Nephron progenitor cell (in vitro differentiated cells): ENCODE results near the gene C3orf22.
"Not testable (repeated sequence)": the region's sequence is repeated elsewhere in the genome, so short reads cannot be mapped to it uniquely, and the experiment has no call there.

Experiments used
- DNase-seq: peaks from one replicate; pipeline ENCODE4 v3.0.0; 2021
- H3K27ac Mint-ChIP-seq: 2 replicates; pipeline ENCODE4 v1.8.0; 2021; ENCODE audit warnings: mild to moderate bottlenecking, moderate library complexity, mixed read lengths
- H3K27me3 Mint-ChIP-seq: 2 replicates; pipeline ENCODE4 v1.8.0; 2021; ENCODE audit warnings: mild to moderate bottlenecking, low read depth, mixed read lengths; ENCODE audit not compliant: poor library complexity
- H3K36me3 Mint-ChIP-seq: 2 replicates; pipeline ENCODE4 v1.8.0; 2021; ENCODE audit warnings: low read depth, mixed read lengths
- H3K4me1 Mint-ChIP-seq: 2 replicates; pipeline ENCODE4 v1.8.0; 2021; ENCODE audit warnings: mixed read lengths
- H3K4me3 Mint-ChIP-seq: 2 replicates; pipeline ENCODE4 v1.8.0; 2021; ENCODE audit warnings: mild to moderate bottlenecking, moderate library complexity, mixed read lengths
- H3K9me3 Mint-ChIP-seq: 2 replicates; pipeline ENCODE4 v1.8.0; 2021; ENCODE audit warnings: mild to moderate bottlenecking, moderate library complexity, mixed read lengths
- TF ChIP-seq, protein P1 (sequence below): fragments of 200-600 bp; sonication (generic); IDR thresholded peaks from 2 replicates; pipeline ENCODE4 v1.5.0; 2021; ENCODE audit warnings: antibody characterized with exemption

C3orf22 gene, protein sequence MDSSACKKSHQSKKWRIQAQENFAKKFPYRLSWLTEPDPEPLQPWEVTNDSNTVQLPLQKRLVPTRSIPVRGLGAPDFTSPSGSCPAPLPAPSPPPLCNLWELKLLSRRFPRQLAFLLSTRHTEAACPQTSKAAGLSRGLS

DNA sequence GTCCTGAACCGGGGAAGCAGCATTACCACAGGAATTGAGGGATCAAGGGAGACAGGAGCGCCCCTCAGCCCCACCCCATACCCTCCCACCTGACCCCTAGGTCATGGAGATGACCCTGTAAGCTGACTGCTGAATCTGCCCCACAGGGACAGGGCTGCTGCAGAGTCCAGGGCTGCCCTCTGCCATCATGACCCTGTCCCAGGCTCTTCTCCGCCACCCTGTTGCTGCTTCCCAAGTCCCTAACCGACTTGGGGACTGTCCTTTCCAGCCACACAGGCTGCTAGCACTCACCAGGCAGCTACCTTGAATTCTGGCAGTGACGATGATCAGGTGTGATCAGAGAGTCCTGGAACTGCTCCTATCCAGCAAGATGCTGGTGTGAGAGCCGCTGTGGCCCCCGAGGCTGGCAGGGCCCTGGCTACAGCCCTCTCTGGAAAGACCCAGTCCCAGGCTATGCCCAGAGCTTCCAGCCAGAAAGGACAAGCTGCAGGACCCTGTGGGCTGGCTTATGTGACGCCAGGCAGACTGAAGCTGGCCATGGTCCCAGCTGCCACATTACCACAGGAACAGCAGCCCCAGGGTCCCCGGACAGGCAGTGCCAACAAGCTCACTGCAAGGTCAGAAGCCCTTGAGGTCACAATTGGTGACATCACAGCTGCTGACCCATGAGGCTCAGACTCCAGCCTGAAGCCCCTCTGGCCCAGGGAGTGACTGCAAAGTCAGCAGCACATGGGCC is at the start of gene C3orf22:
Gene C3orf22 (minus strand): TSS at position 597 of the 736 bp plus-strand sequence. CDS start 5,542 bp downstream, outside the sequence.
- Mint-ChIP-seq H3K36me3 (no peaks in the 10 kb centered on the region), H3K27me3 (peaks cover 11% of the 10 kb centered on the region), H3K4me1 (no peaks in the 10 kb centered on the region), H3K4me3 (no peak within 1 kb of the TSS), H3K9me3 (peaks cover 20% of the 10 kb centered on the region), H3K27ac (no peak within 1 kb of the TSS)
- TF ChIP-seq, protein P1, sequence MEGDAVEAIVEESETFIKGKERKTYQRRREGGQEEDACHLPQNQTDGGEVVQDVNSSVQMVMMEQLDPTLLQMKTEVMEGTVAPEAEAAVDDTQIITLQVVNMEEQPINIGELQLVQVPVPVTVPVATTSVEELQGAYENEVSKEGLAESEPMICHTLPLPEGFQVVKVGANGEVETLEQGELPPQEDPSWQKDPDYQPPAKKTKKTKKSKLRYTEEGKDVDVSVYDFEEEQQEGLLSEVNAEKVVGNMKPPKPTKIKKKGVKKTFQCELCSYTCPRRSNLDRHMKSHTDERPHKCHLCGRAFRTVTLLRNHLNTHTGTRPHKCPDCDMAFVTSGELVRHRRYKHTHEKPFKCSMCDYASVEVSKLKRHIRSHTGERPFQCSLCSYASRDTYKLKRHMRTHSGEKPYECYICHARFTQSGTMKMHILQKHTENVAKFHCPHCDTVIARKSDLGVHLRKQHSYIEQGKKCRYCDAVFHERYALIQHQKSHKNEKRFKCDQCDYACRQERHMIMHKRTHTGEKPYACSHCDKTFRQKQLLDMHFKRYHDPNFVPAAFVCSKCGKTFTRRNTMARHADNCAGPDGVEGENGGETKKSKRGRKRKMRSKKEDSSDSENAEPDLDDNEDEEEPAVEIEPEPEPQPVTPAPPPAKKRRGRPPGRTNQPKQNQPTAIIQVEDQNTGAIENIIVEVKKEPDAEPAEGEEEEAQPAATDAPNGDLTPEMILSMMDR = no peak
- no peak for DNase-seq

DNA sequence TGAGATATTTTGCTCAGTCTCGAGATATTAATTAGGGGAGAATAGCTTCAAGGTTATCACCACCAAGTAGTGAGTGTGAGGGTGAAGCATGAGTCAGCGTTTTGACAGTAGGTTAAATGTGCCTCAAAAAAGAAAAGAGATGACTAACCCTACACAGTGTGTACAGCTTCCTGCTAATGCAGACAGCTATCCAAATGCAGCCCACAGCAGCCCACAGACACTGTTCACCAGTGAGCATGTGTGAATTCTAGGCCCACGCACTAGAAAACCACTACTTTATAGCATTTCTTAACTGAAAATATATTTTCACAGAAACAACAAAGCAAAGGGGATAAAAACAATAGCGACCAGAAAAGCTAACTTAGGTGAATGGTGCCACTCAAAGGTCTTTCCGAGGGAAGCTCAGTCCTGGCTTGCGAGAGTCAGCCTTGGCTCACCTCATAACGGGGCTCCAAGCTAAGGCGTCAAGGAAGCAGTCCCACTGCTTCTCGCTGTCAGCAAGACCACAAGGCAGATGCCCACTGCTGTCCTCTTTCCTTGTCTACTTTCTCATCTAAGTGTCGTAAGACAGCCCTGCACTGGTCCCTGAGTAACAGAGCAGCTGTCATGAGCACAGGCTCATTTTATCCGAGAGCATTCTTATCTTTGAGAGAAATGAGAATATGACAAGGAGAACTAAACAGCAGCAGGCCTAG is 48.6 kb upstream of the C3orf22 start:
- Mint-ChIP-seq H3K9me3 (no peaks in the 10 kb centered on the region), H3K4me1 (no peaks in the 10 kb centered on the region), H3K36me3 (peaks cover 59% of the 10 kb centered on the region), H3K27ac (no peak overlapping the region), H3K27me3 (no peaks in the 10 kb centered on the region), H3K4me3 (no peak overlapping the region)
- TF ChIP-seq, protein P1 = no peak
- DNase-seq = no peak

DNA sequence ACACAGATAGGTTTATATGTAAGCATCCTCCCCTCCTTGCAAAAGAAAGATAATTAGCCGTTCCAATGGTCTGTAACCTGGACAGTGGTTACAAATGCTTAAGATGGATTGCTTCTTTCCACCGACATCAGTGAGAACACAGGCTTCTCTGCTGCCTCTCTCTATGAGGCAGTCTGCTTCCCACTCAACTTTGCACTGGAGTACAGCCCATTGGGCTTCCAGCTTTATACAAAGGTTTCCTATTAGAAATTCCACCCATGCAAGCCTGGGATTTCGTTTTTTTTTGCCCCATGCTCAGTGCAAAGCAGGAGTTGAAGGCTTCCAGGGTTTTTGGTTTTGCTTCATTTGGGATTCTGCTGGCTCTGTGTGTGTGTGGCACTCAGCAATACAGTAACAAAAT is 47.3 kb upstream of the C3orf22 start:
- H3K27me3 Mint-ChIP-seq = peaks cover 3% of the 10 kb centered on the region
- no peak for DNase-seq
- no peak overlapping the region for H3K4me3 Mint-ChIP-seq
- TF ChIP-seq, protein P1 = no peak
- peaks cover 62% of the 10 kb centered on the region for H3K36me3 Mint-ChIP-seq
- H3K4me1 Mint-ChIP-seq = no peaks in the 10 kb centered on the region
- no peak overlapping the region for H3K27ac Mint-ChIP-seq
- no peaks in the 10 kb centered on the region for H3K9me3 Mint-ChIP-seq

DNA sequence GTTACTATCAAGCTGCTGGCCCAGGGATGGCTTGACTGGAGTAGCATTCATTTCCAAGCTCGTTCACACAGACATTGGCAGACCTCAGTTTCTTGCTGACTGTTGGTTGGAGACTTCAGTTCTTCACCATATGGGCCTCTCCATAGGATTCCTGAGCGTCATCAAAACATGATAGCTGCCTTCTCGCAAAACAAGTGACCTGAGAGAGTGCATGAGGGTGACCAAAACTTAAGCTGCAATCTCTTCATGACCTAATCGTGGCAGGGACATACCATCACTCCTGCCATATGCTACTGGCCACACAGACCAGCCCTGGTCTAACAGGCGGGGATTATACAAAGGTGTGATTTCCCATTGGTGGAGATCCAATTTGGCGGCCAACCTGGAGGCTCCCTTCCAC is 46.0 kb upstream of the C3orf22 start:
- no peak for DNase-seq
- Mint-ChIP-seq H3K36me3 (peaks cover 56% of the 10 kb centered on the region), H3K4me1 (no peaks in the 10 kb centered on the region), H3K4me3 (no peak overlapping the region), H3K9me3 (no peaks in the 10 kb centered on the region), H3K27ac (no peak overlapping the region), H3K27me3 (peaks cover 3% of the 10 kb centered on the region)
- TF ChIP-seq, protein P1 = no peak

DNA sequence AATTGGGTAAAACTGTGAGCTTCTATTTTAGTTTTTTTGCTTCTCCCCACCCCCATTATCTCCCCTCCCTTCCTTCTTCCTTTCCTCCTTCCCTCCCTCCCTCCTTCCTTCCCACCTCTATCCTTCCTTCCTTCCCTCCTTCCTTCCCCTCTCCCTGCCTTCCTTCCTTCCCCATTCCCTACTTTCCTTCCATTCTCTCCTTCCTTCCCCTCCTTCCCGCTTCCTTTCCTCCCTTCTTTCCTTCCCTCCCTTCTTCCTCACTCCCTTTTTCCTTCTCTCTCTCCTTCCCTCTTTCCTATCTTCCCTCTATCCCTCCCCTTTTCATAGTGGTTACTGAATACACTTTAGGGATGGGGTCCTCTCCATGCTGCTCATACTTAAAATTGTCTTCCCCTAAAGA is 40.4 kb upstream of the C3orf22 start:
- H3K4me1 Mint-ChIP-seq = no peaks in the 10 kb centered on the region
- peaks cover 32% of the 10 kb centered on the region for H3K9me3 Mint-ChIP-seq
- H3K27me3 Mint-ChIP-seq = peaks cover 10% of the 10 kb centered on the region
- TF ChIP-seq, protein P1 = no peak
- H3K27ac Mint-ChIP-seq = no peak overlapping the region
- H3K36me3 Mint-ChIP-seq = peaks cover 38% of the 10 kb centered on the region
- no peak overlapping the region for H3K4me3 Mint-ChIP-seq
- DNase-seq = no peak

DNA sequence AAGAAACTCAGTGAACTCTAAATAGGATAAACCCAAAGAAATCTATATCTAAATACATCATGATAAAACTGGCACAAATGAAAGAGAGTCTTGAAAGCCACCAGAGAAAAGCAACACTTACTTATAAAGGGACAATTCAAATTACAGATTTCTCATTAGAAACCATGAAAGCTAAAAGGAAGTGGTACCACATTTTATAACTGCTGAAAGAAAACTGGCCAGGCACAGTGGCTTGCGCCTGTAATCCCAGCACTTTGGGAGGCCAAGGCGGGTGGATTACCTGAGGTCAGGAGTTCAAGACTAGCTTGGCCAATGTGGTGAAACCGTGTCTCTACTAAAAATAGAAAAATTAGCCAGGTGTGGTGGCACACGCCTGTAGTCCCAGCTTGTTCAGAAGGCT is 36.7 kb upstream of the C3orf22 start:
- not testable (repeated sequence) for H3K27me3 Mint-ChIP-seq, H3K27ac Mint-ChIP-seq, H3K4me3 Mint-ChIP-seq, DNase-seq, H3K4me1 Mint-ChIP-seq
- Mint-ChIP-seq H3K9me3 (peaks cover 63% of the 10 kb centered on the region), H3K36me3 (peaks cover 36% of the 10 kb centered on the region)

DNA sequence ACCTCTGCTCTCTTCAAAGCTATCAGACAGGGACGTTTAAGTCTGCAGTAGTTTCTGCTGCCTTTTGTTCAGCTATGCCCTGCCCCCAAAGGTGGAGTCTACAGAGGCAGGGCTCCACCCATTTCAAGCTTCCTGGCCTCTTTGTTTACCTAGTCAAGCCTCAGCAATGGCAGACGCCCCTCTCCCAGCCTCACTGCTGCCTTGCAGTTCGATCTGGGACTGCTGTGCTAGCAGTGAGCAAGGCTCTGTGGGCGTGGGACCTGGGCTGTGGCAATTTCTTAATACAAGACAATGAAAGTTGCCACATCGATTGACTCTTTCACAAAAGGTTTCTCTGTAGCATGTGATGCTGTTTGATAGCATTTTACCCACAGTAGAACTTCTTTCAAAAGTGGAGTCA is 32.8 kb upstream of the C3orf22 start:
- H3K27ac Mint-ChIP-seq, H3K4me1 Mint-ChIP-seq, DNase-seq, H3K4me3 Mint-ChIP-seq: not testable (repeated sequence)
- Mint-ChIP-seq H3K9me3 (peaks cover 91% of the 10 kb centered on the region), H3K27me3 (peaks cover 12% of the 10 kb centered on the region), H3K36me3 (peaks cover 35% of the 10 kb centered on the region)
